Natural killer cell treated with Interleukin-12 subunit alpha and Interleukin-12 subunit beta and Interleukin-15 and Interleukin-18, amount 100 ng/mL, for 72 hours (primary cell): Measurements from ENCODE around the gene RASIP1. TPM values are rescaled to one million over a fixed set of nuclear protein-coding genes. Genes with fewer than 3 reads are reported as not detected.
"Not testable (repeated sequence)": the region's sequence is repeated elsewhere in the genome, so short reads cannot be mapped to it uniquely, and the experiment has no call there.

Experiments
- ATAC-seq, 2 donors: fragments of 150-1000 bp; cut with Tn5 transposase in 1 of 2; sonication (Bioruptor Pico), chemical (Tn5 transposase) in 1 of 2; 2 replicates each; pipeline ENCODE4 v1.10.0; 2021
- DNase-seq: peaks from one replicate; pipeline ENCODE4 v3.0.0; 2022; ENCODE audit warnings: low spot score
- H3K27ac Mint-ChIP-seq, 2 donors: 1 replicate in 1 of 2; 2 replicates in 1 of 2; pipeline ENCODE4 v1.8.0; 2022; ENCODE audit warnings: mixed read lengths in 2 of 2, mild to moderate bottlenecking in 1 of 2, moderate library complexity in 1 of 2
- H3K27me3 Mint-ChIP-seq, 2 donors: 1 replicate in 1 of 2; 2 replicates in 1 of 2; pipeline ENCODE4 v1.8.0; 2022; ENCODE audit warnings: mixed read lengths in 2 of 2
- H3K36me3 Mint-ChIP-seq: one replicate; pipeline ENCODE4 v1.8.0; 2022; ENCODE audit warnings: mixed read lengths
- H3K4me1 Mint-ChIP-seq, 2 donors: 1 replicate in 1 of 2; 2 replicates in 1 of 2; pipeline ENCODE4 v1.8.0; 2022; ENCODE audit warnings: low read depth in 2 of 2, mixed read lengths in 2 of 2, mild to moderate bottlenecking in 1 of 2
- H3K4me3 Mint-ChIP-seq: one replicate; pipeline ENCODE4 v1.8.0; 2022; ENCODE audit warnings: mixed read lengths
- H3K9me3 Mint-ChIP-seq: 2 replicates; pipeline ENCODE4 v1.8.0; 2022; ENCODE audit warnings: mixed read lengths
- total RNA-seq, 2 donors: library from RNA; stranded (reverse); gene quantifications; one replicate each; pipeline ENCODE4 v1.2.3, GENCODE V29; 2022

The RASIP1 gene
- total RNA-seq, 2 donors from 2014 or later, result 0.12 to 0.95 TPM

DNA sequence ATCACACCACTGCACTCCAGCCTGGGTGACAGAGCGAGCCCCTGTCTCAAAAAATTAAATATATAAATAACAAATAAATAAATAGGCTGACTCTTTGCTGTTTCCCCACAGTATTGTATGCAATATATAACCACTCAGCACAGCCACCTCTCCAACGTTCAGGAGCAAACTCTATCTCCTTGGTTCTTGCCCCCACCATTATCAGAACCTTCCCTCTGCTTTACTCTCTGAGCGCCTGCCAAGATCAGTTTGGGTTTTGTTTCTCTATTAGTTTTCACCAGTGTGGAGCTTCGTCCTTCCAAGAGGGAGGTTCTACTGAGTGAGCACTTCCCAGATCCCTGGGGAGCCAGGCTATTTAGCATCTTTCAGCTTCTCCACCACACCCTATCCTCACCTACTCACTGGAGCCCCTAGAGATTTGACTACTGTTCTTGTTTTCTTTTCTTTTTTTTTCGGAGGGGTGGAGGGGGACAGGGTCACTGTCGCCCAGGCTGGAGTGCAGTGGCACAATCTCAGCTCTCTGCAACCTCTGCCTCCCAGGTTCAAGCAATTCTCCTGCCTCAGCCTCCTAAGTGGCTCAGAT lies 27.9 kb upstream of the RASIP1 start:
- not testable (repeated sequence) for DNase-seq, H3K27ac Mint-ChIP-seq, H3K36me3 Mint-ChIP-seq, H3K9me3 Mint-ChIP-seq, H3K4me1 Mint-ChIP-seq, H3K4me3 Mint-ChIP-seq, ATAC-seq
- peaks cover 20 to 21% of the 10 kb centered on the region in 2 donors for H3K27me3 Mint-ChIP-seq

DNA sequence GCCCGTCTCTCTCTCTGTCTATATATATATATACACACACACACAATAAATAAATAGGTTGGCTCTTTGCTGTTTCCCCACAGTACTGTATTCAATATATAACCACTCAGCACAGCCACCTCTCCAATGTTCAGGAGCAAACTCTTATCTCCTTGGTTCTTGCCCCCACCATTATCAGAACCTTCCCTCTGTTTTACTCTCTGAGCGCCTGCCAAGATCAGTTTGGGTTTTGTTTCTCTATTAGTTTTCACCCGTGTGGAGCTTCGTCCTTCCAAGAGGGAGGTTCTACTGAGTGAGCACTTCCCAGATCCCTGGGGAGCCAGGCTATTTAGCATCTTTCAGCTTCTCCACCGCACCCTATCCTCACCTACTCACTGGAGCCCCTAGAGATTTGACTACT lies 25.4 kb upstream of the RASIP1 start:
- H3K27me3 Mint-ChIP-seq, result peaks cover 18 to 33% of the 10 kb centered on the region in 2 donors
- not testable (repeated sequence) for H3K9me3 Mint-ChIP-seq, DNase-seq, H3K4me1 Mint-ChIP-seq, H3K27ac Mint-ChIP-seq, H3K36me3 Mint-ChIP-seq, H3K4me3 Mint-ChIP-seq, ATAC-seq

DNA sequence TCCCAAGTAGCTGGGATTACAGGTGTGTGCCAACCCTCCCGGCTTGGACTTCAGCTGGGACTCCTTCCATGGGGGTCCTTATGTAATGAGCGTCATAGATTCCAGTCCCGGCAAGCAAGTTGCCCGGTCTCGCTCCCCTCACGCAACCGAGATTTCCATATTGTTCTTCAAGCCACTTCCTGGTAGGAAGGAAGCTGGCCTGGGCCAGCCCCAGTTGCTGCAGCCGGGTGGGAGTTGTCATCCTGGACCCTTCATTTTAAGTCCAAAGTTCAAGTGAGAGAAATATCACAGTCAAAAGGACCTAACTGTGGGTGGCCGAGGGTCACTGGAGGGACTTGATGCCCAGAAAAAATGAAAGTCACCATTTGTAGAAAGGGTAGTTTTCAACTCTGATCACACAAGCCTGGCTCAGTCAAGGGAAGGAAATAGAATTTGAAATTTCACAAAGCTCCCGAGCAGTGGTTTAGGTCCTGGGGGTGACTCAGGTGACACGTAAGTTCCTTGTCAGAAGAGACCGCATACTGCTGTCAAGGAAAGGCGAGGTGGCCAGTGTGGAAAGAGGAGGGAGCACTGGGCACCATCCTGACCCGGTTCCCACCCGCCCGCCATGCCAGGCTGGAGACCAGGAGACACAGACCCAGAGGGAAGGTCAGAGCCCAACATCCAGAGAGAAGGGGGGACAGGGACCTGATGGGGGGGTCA lies 20.2 kb upstream of the RASIP1 start:
- no peaks in the 10 kb centered on the region for H3K9me3 Mint-ChIP-seq
- DNase-seq, result no peak
- H3K27ac Mint-ChIP-seq, result peak overlapping the region in 1 of 2 donors; percentile 44
- peaks cover 12 to 26% of the 10 kb centered on the region in 2 donors for H3K27me3 Mint-ChIP-seq
- H3K4me1 Mint-ChIP-seq, result peaks cover 0 to 4% of the 10 kb centered on the region in 2 donors
- H3K4me3 Mint-ChIP-seq, result no peak overlapping the region
- peak in 1 of 2 donors; percentile 62 for ATAC-seq
- no peaks in the 10 kb centered on the region for H3K36me3 Mint-ChIP-seq

DNA sequence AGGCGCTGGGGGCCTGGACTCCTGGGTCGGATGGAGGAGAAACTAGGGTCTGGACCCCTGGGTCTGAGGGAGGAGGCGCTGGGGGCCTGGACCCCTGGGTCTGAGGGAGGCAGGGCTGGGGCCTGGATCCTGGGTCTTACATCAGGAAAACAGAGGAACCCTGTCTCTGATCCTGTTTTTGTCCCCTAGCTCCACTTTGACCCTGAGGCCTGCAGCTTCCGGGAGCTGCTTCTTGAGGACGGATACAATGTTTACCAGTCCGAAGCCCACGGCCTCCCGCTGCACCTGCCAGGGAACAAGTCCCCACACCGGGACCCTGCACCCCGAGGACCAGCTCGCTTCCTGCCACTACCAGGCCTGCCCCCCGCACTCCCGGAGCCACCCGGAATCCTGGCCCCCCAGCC lies 17.3 kb upstream of the RASIP1 start:
- H3K9me3 Mint-ChIP-seq, result no peaks in the 10 kb centered on the region

DNA sequence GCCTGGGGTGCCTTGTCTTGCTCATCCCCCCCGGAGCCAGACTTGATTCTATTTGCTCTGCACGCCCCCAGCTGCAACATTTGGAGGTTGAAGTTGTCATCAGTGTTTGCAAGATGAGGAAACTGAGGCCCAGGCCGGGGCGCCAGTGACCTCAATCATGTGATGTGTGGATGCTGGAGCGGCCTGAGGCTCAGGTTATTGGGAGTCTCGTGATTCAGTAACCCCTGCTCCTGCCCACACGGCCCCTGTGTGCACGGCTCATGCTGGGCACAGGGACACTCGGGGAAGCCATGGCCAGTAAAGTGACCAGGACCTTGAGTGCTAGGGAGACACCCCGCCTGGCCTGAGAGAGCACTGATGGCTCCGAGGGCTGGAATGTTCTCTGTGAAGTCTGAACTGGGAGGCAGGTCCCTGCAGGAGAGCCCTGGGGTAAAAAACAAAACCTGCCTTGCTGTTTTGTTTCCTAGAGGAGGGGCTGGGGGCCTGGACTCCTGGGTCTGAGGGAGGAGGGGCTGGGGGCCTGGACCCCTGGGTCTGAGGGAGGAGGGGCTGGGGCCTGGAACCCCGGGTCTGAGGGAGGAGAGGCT lies 16.8 kb upstream of the RASIP1 start:
- Mint-ChIP-seq H3K9me3 (no peaks in the 10 kb centered on the region), H3K27me3 (peaks cover 15 to 26% of the 10 kb centered on the region in 2 donors), H3K27ac (no peak overlapping the region), H3K36me3 (no peaks in the 10 kb centered on the region), H3K4me1 (peaks cover 2 to 12% of the 10 kb centered on the region in 2 donors), H3K4me3 (no peak overlapping the region)
- no peak for DNase-seq
- no peak for ATAC-seq

More for the DNA sequence above, 17.3 kb upstream of the RASIP1 start:
- H3K27ac Mint-ChIP-seq, result no peak overlapping the region
- no peak overlapping the region for H3K4me3 Mint-ChIP-seq
- H3K36me3 Mint-ChIP-seq, result no peaks in the 10 kb centered on the region
- no peak for DNase-seq
- peaks cover 14 to 26% of the 10 kb centered on the region in 2 donors for H3K27me3 Mint-ChIP-seq
- peaks cover 0 to 11% of the 10 kb centered on the region in 2 donors for H3K4me1 Mint-ChIP-seq
- no peak for ATAC-seq

DNA sequence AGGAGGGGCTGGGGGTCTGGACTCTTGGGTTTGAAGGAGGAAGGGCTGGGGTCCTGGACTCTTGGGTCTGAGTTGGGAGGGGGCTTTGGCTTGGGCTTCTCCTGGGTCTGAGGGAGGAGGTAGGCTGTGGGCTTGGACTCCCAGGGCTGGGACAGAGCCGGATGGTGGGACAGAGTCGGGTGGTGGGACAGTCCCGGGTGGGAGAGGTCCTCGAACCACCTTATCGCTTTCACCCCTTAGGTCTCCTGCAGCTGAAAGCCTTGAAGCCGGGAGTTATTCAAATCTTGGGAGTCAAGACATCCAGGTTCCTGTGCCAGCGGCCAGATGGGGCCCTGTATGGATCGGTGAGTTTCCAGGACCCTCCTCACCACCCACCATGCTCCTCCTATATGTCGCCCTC lies 16.3 kb upstream of the RASIP1 start:
- Mint-ChIP-seq H3K9me3 (no peaks in the 10 kb centered on the region), H3K4me3 (no peak overlapping the region), H3K36me3 (no peaks in the 10 kb centered on the region), H3K27me3 (peaks cover 17 to 21% of the 10 kb centered on the region in 2 donors), H3K27ac (no peak overlapping the region), H3K4me1 (peaks cover 5 to 14% of the 10 kb centered on the region in 2 donors)
- no peak for DNase-seq
- no peak for ATAC-seq

DNA sequence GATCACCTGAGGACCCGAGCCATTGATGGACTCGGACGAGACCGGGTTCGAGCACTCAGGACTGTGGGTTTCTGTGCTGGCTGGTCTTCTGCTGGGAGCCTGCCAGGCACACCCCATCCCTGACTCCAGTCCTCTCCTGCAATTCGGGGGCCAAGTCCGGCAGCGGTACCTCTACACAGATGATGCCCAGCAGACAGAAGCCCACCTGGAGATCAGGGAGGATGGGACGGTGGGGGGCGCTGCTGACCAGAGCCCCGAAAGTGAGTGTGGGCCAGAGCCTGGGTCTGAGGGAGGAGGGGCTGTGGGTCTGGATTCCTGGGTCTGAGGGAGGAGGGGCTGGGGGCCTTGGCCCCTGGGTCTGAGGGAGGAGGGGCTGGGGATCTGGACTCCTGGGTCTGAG lies 15.8 kb upstream of the RASIP1 start:
- no peaks in the 10 kb centered on the region for H3K9me3 Mint-ChIP-seq
- DNase-seq, result no peak
- peaks cover 16 to 17% of the 10 kb centered on the region in 2 donors for H3K27me3 Mint-ChIP-seq
- H3K27ac Mint-ChIP-seq, result no peak overlapping the region
- no peak for ATAC-seq
- no peaks in the 10 kb centered on the region for H3K36me3 Mint-ChIP-seq
- no peak overlapping the region for H3K4me3 Mint-ChIP-seq
- peaks cover 8 to 15% of the 10 kb centered on the region in 2 donors for H3K4me1 Mint-ChIP-seq

DNA sequence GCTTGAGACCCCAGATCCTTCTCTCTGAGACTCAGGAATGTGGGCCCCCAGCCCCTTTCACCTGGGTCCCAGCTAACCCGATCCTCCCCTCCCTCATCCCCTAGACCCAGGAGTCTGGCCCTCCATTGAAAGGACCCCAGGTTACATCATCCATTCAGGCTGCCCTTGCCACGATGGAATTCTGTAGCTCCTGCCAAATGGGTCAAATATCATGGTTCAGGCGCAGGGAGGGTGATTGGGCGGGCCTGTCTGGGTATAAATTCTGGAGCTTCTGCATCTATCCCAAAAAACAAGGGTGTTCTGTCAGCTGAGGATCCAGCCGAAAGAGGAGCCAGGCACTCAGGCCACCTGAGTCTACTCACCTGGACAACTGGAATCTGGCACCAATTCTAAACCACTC lies 15.4 kb upstream of the RASIP1 start:
- H3K4me1 Mint-ChIP-seq, result peaks cover 13 to 19% of the 10 kb centered on the region in 2 donors
- H3K36me3 Mint-ChIP-seq, result no peaks in the 10 kb centered on the region
- H3K27me3 Mint-ChIP-seq, result peaks cover 12 to 17% of the 10 kb centered on the region in 2 donors
- DNase-seq (no peak), ATAC-seq (no peak)
- no peak overlapping the region for H3K27ac Mint-ChIP-seq
- no peak overlapping the region for H3K4me3 Mint-ChIP-seq
- H3K9me3 Mint-ChIP-seq, result no peaks in the 10 kb centered on the region

DNA sequence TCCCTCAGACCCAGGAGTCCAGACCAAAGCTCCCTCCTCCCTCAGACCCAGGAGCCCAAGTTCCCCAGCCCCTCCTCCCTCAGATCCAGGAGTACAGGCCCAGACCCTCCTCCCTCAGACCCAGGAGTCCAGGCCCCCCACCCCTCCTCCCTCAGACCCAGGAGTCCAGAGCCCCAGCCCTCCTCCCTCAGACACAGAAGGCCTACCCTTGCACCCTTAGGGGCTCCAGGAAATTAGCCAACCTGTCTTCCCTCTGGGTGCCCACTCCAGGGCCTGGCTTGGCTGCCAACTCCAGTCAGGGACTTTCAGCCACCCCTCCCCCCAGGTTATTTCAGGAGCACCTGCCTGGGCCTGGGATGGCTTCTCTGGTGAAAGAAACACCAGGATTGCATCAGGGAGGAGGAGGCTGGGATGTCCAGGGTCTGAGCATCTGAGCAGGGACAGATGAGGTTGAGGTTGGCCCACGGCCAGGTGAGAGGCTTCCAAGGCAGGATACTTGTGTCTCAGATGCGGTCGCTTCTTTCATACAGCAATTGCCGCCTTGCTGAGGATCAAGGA lies 14.8 kb upstream of the RASIP1 start, which contains the start of gene FGF21:
Gene FGF21 (plus strand): TSS at position 441 of the 558 bp plus-strand sequence. CDS start 713 bp downstream, outside the sequence.
- no peak within 1 kb of the TSS for H3K4me3 Mint-ChIP-seq
- no peak for ATAC-seq

DNA sequence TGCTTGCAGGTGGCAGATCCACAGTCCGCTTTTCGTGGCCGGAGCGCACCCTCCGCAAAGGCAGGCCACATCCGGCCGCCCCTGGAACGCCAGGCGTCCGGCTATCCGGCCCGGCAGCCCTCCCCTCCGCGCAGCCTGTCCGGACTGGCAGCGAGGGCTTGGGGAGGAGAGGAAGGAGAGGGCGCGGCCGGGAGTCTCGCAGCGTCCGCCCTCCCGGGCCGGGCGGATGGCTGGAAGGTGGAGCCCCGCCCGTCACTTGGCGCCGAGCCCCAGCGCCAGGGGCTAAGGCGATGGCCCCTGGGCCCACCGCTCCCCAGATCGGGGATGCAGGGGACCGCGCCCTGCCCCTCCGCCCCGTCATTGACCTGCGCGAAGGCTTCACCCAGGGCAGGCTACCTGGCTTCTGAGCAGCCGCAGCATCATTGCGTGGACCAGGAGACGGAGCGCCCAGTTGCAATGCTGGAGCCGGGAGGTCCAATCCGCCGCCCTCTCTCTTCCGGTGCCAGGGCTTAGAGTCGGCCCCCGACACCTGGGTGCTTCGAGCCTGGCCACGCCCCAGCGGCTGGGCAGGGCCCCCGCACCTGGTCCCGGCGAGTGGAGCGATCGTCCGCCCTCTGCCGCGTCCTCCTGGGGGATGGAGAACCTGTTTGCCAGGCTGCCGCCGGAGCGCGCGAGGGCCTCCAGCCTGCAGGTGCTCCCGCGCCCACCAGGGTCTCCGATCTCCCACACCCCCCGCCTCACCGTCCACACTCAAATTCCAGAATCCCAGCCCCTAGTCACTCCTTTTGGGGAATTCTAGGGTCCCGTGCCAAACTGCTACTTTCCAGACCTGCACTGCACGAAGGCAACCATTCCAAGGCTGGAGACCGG lies 12.3 kb upstream of the RASIP1 start, which contains the start of gene FUT1:
Gene FUT1 (minus strand): TSS at position 146 of the 870 bp plus-strand sequence. CDS start 1,360 bp downstream, outside the sequence.
- Mint-ChIP-seq H3K4me1 (peaks cover 13 to 15% of the 10 kb centered on the region in 2 donors), H3K9me3 (no peaks in the 10 kb centered on the region), H3K36me3 (no peaks in the 10 kb centered on the region)

More for the DNA sequence above, 14.8 kb upstream of the RASIP1 start, which contains the start of gene FGF21:
- Mint-ChIP-seq H3K36me3 (no peaks in the 10 kb centered on the region), H3K4me1 (peaks cover 13 to 15% of the 10 kb centered on the region in 2 donors), H3K27me3 (peaks cover 8 to 13% of the 10 kb centered on the region in 2 donors), H3K9me3 (no peaks in the 10 kb centered on the region), H3K27ac (no peak within 1 kb of the TSS)
- DNase-seq, result no peak

DNA sequence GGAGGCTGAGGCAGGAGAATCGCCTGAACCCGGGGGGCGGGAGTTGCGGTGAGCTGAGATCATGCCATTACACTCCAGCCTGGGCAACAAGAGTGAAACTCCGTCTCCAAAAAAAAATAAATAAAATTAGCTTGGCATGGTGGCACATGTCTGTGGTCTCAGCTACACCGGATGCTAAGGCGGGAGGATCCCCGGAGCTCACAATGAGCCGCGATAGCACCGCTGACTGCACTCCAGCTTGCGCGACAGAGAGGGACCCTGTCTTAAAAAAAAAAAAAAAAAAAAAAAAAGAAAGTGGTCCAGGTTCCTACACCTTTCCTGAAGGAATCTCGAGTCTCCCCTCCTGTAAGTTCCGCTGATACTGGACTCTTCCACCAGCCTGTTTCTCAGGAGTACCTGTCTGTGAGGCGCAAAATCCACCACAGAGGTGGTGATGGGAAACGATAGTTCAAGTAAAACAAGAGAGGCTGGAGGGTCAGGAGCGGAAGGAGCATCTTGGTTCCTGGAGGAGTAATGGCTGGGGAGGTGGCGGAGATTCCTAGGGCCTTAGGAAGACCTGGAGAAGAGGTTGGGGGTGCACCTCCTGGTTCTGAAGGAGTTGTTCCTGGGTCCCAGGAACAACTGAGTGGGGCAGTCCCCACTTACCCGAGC lies 11.6 kb upstream of the RASIP1 start:
- peak overlapping the region; percentile 86 for H3K4me3 Mint-ChIP-seq
- H3K36me3 Mint-ChIP-seq, result no peaks in the 10 kb centered on the region
- DNase-seq (no peak), ATAC-seq (no peak)
- H3K27me3 Mint-ChIP-seq, result peaks cover 8 to 13% of the 10 kb centered on the region in 2 donors
- peaks cover 15 to 17% of the 10 kb centered on the region in 2 donors for H3K4me1 Mint-ChIP-seq
- no peaks in the 10 kb centered on the region for H3K9me3 Mint-ChIP-seq
- H3K27ac Mint-ChIP-seq, result no peak overlapping the region

More for the DNA sequence above, 12.3 kb upstream of the RASIP1 start, which contains the start of gene FUT1:
- no peak within 1 kb of the TSS for H3K27ac Mint-ChIP-seq
- H3K27me3 Mint-ChIP-seq, result peaks cover 8 to 13% of the 10 kb centered on the region in 2 donors
- peak; percentile 71 to 82 for ATAC-seq
- peak within 1 kb of the TSS; percentile 86 for H3K4me3 Mint-ChIP-seq
- no peak for DNase-seq

DNA sequence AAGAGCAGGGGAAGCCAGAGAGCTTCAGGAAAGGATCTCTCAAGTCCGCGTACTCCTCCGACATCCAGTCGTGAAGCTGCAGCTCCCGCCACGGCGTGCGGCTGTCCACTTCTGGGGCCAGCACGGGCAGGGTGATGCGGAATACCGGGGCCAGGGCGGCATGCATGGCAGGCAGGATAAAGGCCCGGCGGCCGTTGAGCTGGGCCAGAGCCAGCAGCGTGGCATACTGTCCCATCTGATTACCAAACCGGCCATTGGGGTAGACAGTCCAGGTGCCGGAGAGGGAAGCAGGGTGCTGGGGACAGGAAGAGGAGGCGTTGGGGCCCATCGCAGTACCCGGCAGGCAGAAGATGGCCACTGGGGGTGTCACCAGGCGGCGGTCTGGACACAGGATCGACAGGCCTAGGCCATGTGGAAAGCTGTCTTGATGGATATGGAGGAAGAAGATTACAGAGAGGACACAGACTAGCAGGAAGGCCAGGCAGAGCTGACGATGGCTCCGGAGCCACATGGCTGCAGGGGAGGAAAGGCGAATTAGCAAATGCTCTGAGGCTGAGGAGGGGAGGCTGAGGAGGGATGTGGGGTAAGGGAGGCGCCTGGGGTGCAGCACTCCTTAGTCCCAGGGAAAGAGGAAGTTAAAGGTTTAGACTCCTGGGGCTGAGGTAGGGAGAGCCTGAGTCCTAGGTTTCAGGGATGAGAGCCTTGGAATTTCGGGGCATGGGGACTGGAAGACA lies 10.5 kb upstream of the RASIP1 start:
- no peaks in the 10 kb centered on the region for H3K9me3 Mint-ChIP-seq
- ATAC-seq, result no peak
- H3K27me3 Mint-ChIP-seq, result peaks cover 15 to 18% of the 10 kb centered on the region in 2 donors
- peak overlapping the region; percentile 86 for H3K4me3 Mint-ChIP-seq
- DNase-seq, result no peak
- H3K4me1 Mint-ChIP-seq, result peaks cover 19 to 24% of the 10 kb centered on the region in 2 donors
- H3K27ac Mint-ChIP-seq, result no peak overlapping the region
- peaks cover 3% of the 10 kb centered on the region for H3K36me3 Mint-ChIP-seq
